IMR-90 (cell line): ENCODE measurements around the gene ROCK2. TPM values are rescaled to one million over a fixed set of nuclear protein-coding genes. Genes with fewer than 3 reads are reported as not detected.

ENCODE experiments used
- ATAC-seq: fragments of 200-7000 bp; cut with Tn5 transposase; 2 replicates; pipeline ENCODE4 v1.9.1; 2020; ENCODE audit warnings: low read depth, mild to moderate bottlenecking, moderate library complexity
- BruUV-seq: library from RNA; stranded (reverse); fragments of 400-500 nt; replicated peaks from 2 replicates; lab custom pipeline; 2021; lab: Mats Ljungman, UMichigan
- CTCF ChIA-PET: fragments of 300-600 bp; formaldehyde crosslinking; extraction: SDS; loops from one replicate; lab custom pipeline; 2021; ENCODE audit warnings: antibody characterized with exemption; lab: Yijun Ruan, JAX
- POLR2A ChIA-PET: fragments of 300-600 bp; sonication (Branson Sonifier 250); formaldehyde crosslinking; loops from one replicate; lab custom pipeline; 2022; ENCODE audit warnings: antibody characterized with exemption; ENCODE audit not compliant: unreplicated experiment; lab: Charles Lee
- DNase-seq: peaks from one replicate; pipeline ENCODE4 v3.0.0; 2013
- H2AFZ ChIP-seq: replicated peaks from 2 replicates; pipeline ENCODE3; 2013; ENCODE audit warnings: low read length, mild to moderate bottlenecking; ENCODE audit not compliant: poor library complexity
- H2AK5ac ChIP-seq: 2 replicates; pipeline ENCODE4 v1.6.1; 2013; ENCODE audit warnings: low read depth, low read length, inconsistent platforms
- H2AK9ac ChIP-seq: replicated peaks from 2 replicates; pipeline ENCODE3; 2013; ENCODE audit warnings: mild to moderate bottlenecking, low read depth, low read length, moderate library complexity; ENCODE audit not compliant: poor library complexity
- H2BK120ac ChIP-seq: 2 replicates; pipeline ENCODE4 v1.6.1; 2013; ENCODE audit warnings: low read depth, low read length, inconsistent platforms
- H2BK15ac ChIP-seq: 3 replicates; pipeline ENCODE4 v1.6.1; 2013; ENCODE audit warnings: low read depth, low read length, inconsistent platforms
- H2BK20ac ChIP-seq: 2 replicates; pipeline ENCODE4 v1.6.1; 2013; ENCODE audit warnings: low read depth, mild to moderate bottlenecking, inconsistent platforms, low read length, moderate library complexity
- H2BK5ac ChIP-seq: 2 replicates; pipeline ENCODE4 v1.6.1; 2013; ENCODE audit warnings: mild to moderate bottlenecking, low read depth, low read length, inconsistent platforms; ENCODE audit not compliant: poor library complexity, severe bottlenecking
- H3K14ac ChIP-seq: replicated peaks from 2 replicates; pipeline ENCODE4 v1.6.1; 2013; ENCODE audit warnings: low read depth, low read length, inconsistent platforms
- H3K18ac ChIP-seq: 2 replicates; pipeline ENCODE4 v1.6.1; 2013; ENCODE audit warnings: low read depth, low read length, control low read depth
- H3K23ac ChIP-seq: 2 replicates; pipeline ENCODE4 v1.6.1; 2013; ENCODE audit warnings: low read depth, low read length, inconsistent platforms
- H3K27ac ChIP-seq: 2 replicates; pipeline ENCODE4 v1.5.1; 2013; ENCODE audit warnings: mild to moderate bottlenecking, control low read depth, low read length; ENCODE audit not compliant: insufficient read depth
- H3K27me3 ChIP-seq: 2 replicates; pipeline ENCODE4 v1.6.1; 2013; ENCODE audit warnings: low read length; ENCODE audit not compliant: control insufficient read depth, insufficient read depth
- H3K36me3 ChIP-seq: 2 replicates; pipeline ENCODE4 v1.6.1; 2013; ENCODE audit warnings: low read length, mixed read lengths; ENCODE audit not compliant: control insufficient read depth, insufficient read depth
- H3K4ac ChIP-seq: 2 replicates; pipeline ENCODE4 v1.6.1; 2013; ENCODE audit warnings: low read depth, low read length, inconsistent platforms
- H3K4me1 ChIP-seq: 2 replicates; pipeline ENCODE4 v1.6.1; 2013; ENCODE audit warnings: low read length, mixed read lengths; ENCODE audit not compliant: control insufficient read depth, insufficient read depth
- H3K4me2 ChIP-seq: 2 replicates; pipeline ENCODE4 v1.6.1; 2013; ENCODE audit warnings: low read depth, mild to moderate bottlenecking, control low read depth, low read length, moderate library complexity
- H3K4me3 ChIP-seq: 2 replicates; pipeline ENCODE4 v1.5.1; 2013; ENCODE audit warnings: low read depth, mild to moderate bottlenecking, control low read depth, low read length, moderate library complexity; ENCODE audit not compliant: insufficient read depth
- H3K56ac ChIP-seq: 2 replicates; pipeline ENCODE4 v1.6.1; 2013; ENCODE audit warnings: low read length, inconsistent platforms; ENCODE audit not compliant: insufficient read depth; ENCODE audit errors: extremely low read depth
- H3K79me1 ChIP-seq, 2 experiments: 2 replicates each; pipeline ENCODE4 v1.6.1; 2013; ENCODE audit warnings: low read length in 2 of 2, inconsistent platforms in 1 of 2, low read depth in 1 of 2
- H3K9ac ChIP-seq: 2 replicates; pipeline ENCODE4 v1.6.1; 2013; ENCODE audit warnings: low read depth, low read length, control low read depth
- H3K9me1 ChIP-seq: 2 replicates; pipeline ENCODE4 v1.6.1; 2013; ENCODE audit warnings: low read length, inconsistent platforms; ENCODE audit not compliant: insufficient read depth
- H3K9me3 ChIP-seq: 2 replicates; pipeline ENCODE4 v1.6.1; 2013; ENCODE audit warnings: low read length; ENCODE audit not compliant: control insufficient read depth, insufficient read depth
- H4K20me1 ChIP-seq: 2 replicates; pipeline ENCODE4 v1.6.1; 2013; ENCODE audit warnings: low read length, inconsistent platforms; ENCODE audit not compliant: insufficient read depth
- H4K5ac ChIP-seq: 2 replicates; pipeline ENCODE4 v1.6.1; 2013; ENCODE audit warnings: mild to moderate bottlenecking, low read depth, low read length, control low read depth
- H4K8ac ChIP-seq, 2 experiments: 2 replicates each; pipeline ENCODE4 v1.6.1; 2013; ENCODE audit warnings: low read depth in 2 of 2, low read length in 2 of 2, control low read depth in 1 of 2, inconsistent platforms in 1 of 2
- H4K91ac ChIP-seq: 2 replicates; pipeline ENCODE4 v1.6.1; 2013; ENCODE audit warnings: low read depth, low read length, inconsistent platforms; ENCODE audit not compliant: insufficient read depth
- BHLHE40 ChIP-seq: fragments of 150-350 bp; IDR thresholded peaks from 2 replicates; pipeline ENCODE4 v1.6.1; 2016; ENCODE audit warnings: mild to moderate bottlenecking, low read depth, low read length
- CHD1 ChIP-seq: IDR thresholded peaks from 2 replicates; pipeline ENCODE4 v1.6.1; 2012; ENCODE audit warnings: low read depth, low read length, improper control_type of control experiment
- FOS ChIP-seq: fragments of 150-350 bp; IDR thresholded peaks from 2 replicates; pipeline ENCODE4 v1.6.1; 2016; ENCODE audit warnings: low read depth, low read length
- MAFK ChIP-seq: IDR thresholded peaks from 2 replicates; pipeline ENCODE4 v1.6.1; 2012; ENCODE audit warnings: low read depth, low read length, improper control_type of control experiment
- MAZ ChIP-seq: IDR thresholded peaks from 2 replicates; pipeline ENCODE4 v1.6.1; 2012; ENCODE audit warnings: low read depth, mild to moderate bottlenecking, low read length, improper control_type of control experiment, moderate library complexity, borderline replicate concordance
- MXI1 ChIP-seq: IDR thresholded peaks from 2 replicates; pipeline ENCODE4 v1.6.1; 2012; ENCODE audit warnings: low read depth, mild to moderate bottlenecking, low read length, moderate library complexity, borderline replicate concordance
- POLR2A ChIP-seq: IDR thresholded peaks from 2 replicates; pipeline ENCODE4 v1.6.1; 2012; ENCODE audit warnings: mild to moderate bottlenecking, low read depth, low read length
- SMC3 ChIP-seq: fragments of 150-350 bp; IDR thresholded peaks from 2 replicates; pipeline ENCODE4 v1.6.1; 2016; ENCODE audit warnings: low read depth, mild to moderate bottlenecking, antibody characterized with exemption, low read length, moderate library complexity
- WGBS, 2 experiments: methylation state at CpG; one replicate each; pipeline versions ENCODE4 v1.1.5 to v1.1.7; 2013; ENCODE audit warnings: missing lambda C conversion rate in 2 of 2; ENCODE audit not compliant: insufficient read length in 1 of 2; ENCODE audit errors: extremely low coverage in 2 of 2; 5-methylcytosine and 5-hydroxymethylcytosine counted together
- dilution Hi-C: fragments of 300-500 bp; cut with HindIII; formaldehyde crosslinking; loops from one replicate; pipeline ENCODE4 v1.14.3; 2018; ENCODE audit warnings: low sequenced_read_pairs; ENCODE audit not compliant: unreplicated experiment
- in situ Hi-C: fragments of 300-500 bp; cut with MboI; formaldehyde crosslinking; loops from 3 replicates; pipeline ENCODE4 v1.14.3; 2019; ENCODE audit warnings: low sequenced_read_pairs, inconsistent platforms, mixed read lengths
- intact Hi-C: fragments of 100-400 bp; cut with micrococcal nuclease; formaldehyde crosslinking; loops from 2 replicates; pipeline ENCODE4 v1.10.0; 2022
- polyA plus RNA-seq, 3 experiments: library from polyadenylated mRNA; depleted of rRNA; stranded (reverse); fragments of >200 nt; gene quantifications; 2 replicates each; pipeline ENCODE4 v1.2.3, GENCODE V29; 2012; ENCODE audit warnings: low replicate concordance in 1 of 3
- total RNA-seq: library from RNA; depleted of rRNA; stranded (reverse); fragments of >200 nt; gene quantifications from 2 replicates; pipeline ENCODE4 v1.2.3, GENCODE V29; 2012
- TF ChIP-seq, protein P1 (sequence below): fragments of 150-350 bp; IDR thresholded peaks from 2 replicates; pipeline ENCODE4 v1.6.1; 2017; ENCODE audit warnings: mild to moderate bottlenecking, antibody characterized with exemption, low read length, low read depth

The ROCK2 gene
- total and polyA plus RNA-seq, 2 of the 4 experiments (the other 2 are of a cell fraction): 9.0 to 28.3 TPM

DNA sequence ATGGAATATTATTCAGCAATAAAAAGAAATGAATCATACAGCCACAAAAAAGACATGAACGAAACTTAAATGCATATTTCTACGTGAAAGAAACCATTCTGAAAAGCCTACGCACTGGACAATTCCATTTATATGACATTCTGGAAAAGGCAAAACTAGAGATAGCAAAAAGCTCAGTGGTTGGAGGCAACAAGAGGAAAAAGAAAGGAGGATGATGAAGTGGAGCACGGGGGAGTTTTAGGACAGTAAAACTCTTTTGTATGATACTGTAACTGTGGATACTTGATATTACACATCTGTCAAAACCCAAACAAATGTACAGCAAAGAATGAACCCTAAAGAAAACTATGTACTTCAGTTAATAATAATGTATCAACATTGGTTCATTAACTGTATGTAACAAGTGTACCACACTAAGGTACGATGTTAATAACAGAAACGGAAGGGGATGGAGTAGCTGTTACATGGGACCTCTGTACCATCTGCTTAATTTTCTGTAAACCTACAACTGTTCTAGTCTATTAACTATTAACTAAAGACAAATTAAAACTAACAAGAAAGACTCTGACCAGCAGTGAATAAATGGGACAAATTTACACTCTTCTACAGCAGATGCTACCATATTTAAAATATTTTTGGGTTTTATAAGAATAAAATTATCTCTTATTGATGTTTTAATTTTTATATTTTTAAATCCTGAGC is 31.5 kb downstream of the ROCK2 start:
- ChIA-PET POLR2A (no interaction called here), CTCF (no interaction called here)
- Histone ChIP-seq H3K27me3 (no peaks in the 10 kb centered on the region), H3K56ac (no peak overlapping the region), H2BK120ac (no peak overlapping the region), H3K9ac (no peak overlapping the region), H4K5ac (no peak overlapping the region), H2AK9ac (no peak overlapping the region), H4K20me1 (peaks cover 63% of the 10 kb centered on the region; the same call in 1 of the 2 replicates), H2BK15ac (no peak overlapping the region), H3K27ac (no peak overlapping the region), H4K8ac (no peak overlapping the region), H3K23ac (no peak overlapping the region), H3K4me1 (peaks cover 1% of the 10 kb centered on the region), H3K9me1 (peaks cover 6% of the 10 kb centered on the region), H2BK5ac (no peak overlapping the region), H3K4me3 (no peak overlapping the region), H2BK20ac (no peak overlapping the region), H2AK5ac (no peak overlapping the region), H4K91ac (no peak overlapping the region), H3K9me3 (no peaks in the 10 kb centered on the region), H3K36me3 (no peaks in the 10 kb centered on the region), H2AFZ (no peak overlapping the region), H3K4me2 (no peak overlapping the region), H3K4ac (no peak overlapping the region), H3K79me1 (peaks cover 19 to 59% of the 10 kb centered on the region in 2 experiments), H3K14ac (no peak overlapping the region), H3K18ac (no peak overlapping the region)
- no CpG with 5 or more reads among the region's 6 CpGs for WGBS, 2 experiments
- no TSS peak for BruUV-seq
- no peak for DNase-seq
- ATAC-seq: no peak
- intact Hi-C loops: no loop called here
- TF ChIP-seq CHD1 (no peak), FOS (no peak), SMC3 (no peak), MXI1 (no peak), BHLHE40 (no peak), MAZ (no peak), MAFK (no peak), POLR2A (no peak)
- TF ChIP-seq, protein P1, sequence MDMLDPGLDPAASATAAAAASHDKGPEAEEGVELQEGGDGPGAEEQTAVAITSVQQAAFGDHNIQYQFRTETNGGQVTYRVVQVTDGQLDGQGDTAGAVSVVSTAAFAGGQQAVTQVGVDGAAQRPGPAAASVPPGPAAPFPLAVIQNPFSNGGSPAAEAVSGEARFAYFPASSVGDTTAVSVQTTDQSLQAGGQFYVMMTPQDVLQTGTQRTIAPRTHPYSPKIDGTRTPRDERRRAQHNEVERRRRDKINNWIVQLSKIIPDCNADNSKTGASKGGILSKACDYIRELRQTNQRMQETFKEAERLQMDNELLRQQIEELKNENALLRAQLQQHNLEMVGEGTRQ: no peak
- dilution Hi-C loops: no loop called here
- in situ Hi-C loops: no loop called here
